Measurements from ENCODE around the gene EBF4.

The EBF4 gene

DNA sequence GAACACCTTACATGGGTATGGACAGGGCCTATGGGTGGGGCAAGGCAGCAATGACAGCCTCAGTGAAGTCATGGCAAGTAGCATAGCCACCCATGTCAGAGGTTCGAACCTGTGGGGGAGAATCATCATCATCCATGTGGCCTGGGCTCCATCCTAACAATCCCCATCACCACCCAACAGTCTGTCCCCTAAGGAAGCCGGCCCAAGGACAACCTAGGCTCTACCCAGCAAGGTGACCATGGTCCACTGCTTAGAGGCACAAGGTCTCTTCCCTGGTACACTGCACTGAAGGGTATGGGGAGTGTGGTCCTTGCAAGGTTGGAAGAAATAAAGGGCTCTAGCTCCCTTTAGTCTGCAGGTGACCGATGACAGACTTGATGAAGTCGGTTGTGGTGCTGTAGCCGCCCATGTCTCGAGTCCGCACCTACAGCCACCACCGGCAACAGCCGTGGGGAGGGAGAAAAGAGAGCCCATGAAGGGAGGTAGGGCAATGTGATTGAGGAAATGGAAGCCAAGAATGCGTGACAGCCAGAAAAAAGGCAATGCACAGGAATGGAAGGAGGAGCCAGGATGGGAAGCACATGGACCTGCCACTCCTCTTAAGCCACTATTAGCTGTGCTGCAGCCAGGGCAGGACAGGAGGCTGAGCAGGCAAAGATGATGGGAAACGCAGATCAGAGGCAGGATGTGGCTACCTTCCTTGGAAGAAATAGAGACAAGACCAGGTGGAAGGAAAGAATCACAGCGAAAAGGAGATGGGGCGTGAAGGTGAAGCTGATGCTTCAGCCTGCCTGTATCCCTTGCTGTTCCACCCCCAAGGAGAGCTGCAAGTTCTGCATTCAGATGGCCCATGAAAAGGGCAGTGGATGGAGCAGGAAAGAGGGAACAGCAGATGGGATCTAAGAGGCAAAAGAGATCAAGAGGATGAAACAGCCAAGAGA lies 33.9 kb upstream of the EBF4 start:
- H3K4me3 ChIP-seq (ENCODE audit: low read depth, low read length), result no peak overlapping the region
- TF ChIP-seq, protein P1, sequence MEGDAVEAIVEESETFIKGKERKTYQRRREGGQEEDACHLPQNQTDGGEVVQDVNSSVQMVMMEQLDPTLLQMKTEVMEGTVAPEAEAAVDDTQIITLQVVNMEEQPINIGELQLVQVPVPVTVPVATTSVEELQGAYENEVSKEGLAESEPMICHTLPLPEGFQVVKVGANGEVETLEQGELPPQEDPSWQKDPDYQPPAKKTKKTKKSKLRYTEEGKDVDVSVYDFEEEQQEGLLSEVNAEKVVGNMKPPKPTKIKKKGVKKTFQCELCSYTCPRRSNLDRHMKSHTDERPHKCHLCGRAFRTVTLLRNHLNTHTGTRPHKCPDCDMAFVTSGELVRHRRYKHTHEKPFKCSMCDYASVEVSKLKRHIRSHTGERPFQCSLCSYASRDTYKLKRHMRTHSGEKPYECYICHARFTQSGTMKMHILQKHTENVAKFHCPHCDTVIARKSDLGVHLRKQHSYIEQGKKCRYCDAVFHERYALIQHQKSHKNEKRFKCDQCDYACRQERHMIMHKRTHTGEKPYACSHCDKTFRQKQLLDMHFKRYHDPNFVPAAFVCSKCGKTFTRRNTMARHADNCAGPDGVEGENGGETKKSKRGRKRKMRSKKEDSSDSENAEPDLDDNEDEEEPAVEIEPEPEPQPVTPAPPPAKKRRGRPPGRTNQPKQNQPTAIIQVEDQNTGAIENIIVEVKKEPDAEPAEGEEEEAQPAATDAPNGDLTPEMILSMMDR (IDR thresholded peaks at IDR 0.05; ENCODE audit: insufficient read depth, low read depth, low read length, missing control alignments), result no peak
- DNase-seq (ENCODE audit: low read depth), result peak; percentile 51

DNA sequence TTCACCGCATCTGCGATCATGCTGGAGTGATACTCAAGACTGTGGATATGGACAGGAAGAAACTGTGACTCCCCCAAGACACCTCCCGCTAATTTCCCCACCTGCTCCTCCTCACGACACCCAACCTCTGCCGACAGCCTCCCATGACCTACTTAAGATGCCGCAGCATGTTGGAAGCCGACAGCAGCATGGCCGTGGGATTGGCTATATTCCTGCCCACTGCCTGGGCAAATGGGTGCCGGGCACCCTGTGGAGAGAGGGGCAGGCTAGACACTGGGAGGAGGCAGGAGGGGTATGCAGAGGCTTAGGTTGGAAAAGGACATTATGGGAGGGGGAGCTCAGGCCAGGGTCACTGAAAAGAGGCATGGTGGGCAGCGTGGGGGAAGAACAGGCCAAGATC lies 33.0 kb upstream of the EBF4 start:
- TF ChIP-seq, protein P1 (IDR thresholded peaks at IDR 0.05; ENCODE audit: insufficient read depth, low read depth, low read length, missing control alignments), result no peak
- DNase-seq (ENCODE audit: low read depth), result no peak
- H3K4me3 ChIP-seq (ENCODE audit: low read depth, low read length), result no peak overlapping the region

DNA sequence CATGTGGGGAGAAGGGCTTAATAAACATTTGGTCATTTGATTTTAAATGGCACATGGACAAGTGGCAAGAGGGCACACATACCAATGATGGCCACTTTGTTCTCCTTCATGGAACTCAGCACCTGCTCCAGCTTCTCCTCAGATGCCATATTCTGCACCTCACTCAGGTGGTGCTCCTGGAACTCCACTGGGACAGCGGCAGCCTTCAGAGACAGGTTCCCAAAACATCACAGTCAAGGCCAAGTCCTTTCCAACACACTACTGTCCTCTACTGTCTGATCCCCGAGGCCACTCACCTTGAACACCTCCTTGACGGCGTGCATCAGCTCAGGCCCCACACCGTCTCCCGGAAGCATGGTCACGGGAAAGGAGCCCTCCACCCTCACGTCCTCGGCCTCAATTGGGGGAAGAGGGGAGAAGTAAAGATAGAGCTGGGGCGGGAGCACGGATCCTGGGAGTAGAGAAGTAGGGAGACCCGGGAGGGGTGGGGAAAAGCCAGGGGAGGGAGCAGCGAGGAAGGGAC lies 29.2 kb upstream of the EBF4 start:
- H3K4me3 ChIP-seq (ENCODE audit: low read depth, low read length), result peak overlapping the region; percentile 81
- TF ChIP-seq, protein P1 (IDR thresholded peaks at IDR 0.05; ENCODE audit: insufficient read depth, low read depth, low read length, missing control alignments), result no peak
- no peak for DNase-seq (ENCODE audit: low read depth)

DNA sequence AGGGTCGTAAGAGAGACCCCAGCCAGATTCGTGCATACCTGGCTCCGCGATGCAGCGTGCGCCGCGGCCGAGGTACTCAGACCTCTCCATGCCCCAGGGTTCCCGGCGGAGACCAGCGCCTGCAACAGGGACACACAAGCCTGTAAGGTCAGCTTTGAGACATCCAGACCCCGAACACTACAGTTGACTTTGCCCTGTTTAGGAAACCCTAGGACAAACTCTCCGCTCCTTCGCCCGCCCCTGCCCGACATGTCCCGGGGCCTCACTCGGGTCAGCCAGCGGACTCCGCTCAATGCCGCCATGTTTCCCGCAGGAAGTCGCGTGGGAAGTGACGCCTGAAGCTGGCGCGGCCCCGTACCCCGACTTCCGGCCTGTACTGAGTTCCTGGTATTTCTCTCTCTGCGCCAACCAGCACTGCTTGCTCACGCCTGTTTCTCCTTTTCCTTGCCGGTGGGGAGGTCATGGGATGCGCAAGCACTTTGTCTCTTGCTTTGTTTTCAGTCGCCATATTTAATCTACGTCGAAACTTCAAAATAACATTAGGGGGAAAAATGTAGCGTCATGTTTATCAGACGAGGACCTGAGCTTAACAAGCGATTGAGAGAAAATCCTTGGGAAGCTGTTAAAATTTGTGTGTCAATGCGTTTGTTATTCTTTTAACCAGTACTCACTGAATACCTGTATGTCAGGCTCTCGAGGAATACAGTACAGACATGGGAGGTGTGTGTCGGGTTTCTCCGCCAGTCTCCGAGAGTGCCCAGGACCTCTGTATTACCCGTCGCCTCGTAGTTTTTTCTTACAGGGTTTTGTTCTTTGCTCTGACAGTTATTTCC lies 28.5 kb upstream of the EBF4 start, which contains the start of gene IDH3B:
Gene IDH3B (minus strand): TSS at position 330 of the 833 bp plus-strand sequence. CDS start 28 bp downstream, at position 302.
- TF ChIP-seq, protein P1 (IDR thresholded peaks at IDR 0.05; ENCODE audit: insufficient read depth, low read depth, low read length, missing control alignments), result no peak
- DNase-seq (ENCODE audit: low read depth), result peak; percentile 93
- H3K4me3 ChIP-seq (ENCODE audit: low read depth, low read length), result peak within 1 kb of the TSS; percentile 81

DNA sequence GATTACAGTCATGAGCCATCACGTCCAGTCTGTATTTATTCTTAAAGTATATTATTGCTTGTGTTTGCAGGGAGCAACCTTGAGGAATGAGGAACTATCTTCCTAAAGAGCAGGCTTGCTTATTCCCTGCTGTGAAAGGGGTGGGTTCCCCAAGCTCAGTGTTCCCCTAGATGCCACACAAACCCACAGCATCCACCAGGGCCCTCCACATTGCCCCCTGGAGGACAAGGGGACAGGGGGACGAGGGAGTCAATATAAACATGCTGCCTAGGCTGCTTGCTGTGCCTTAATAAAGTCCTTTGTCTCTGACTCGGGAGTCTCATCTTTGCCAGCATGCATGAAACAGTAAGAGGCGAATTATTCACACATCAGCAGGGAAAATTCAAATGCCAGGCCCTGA lies 20.6 kb upstream of the EBF4 start:
- no peak for DNase-seq (ENCODE audit: low read depth)
- TF ChIP-seq, protein P1 (IDR thresholded peaks at IDR 0.05; ENCODE audit: insufficient read depth, low read depth, low read length, missing control alignments), result peak; percentile 13
- no peak overlapping the region for H3K4me3 ChIP-seq (ENCODE audit: low read depth, low read length)

DNA sequence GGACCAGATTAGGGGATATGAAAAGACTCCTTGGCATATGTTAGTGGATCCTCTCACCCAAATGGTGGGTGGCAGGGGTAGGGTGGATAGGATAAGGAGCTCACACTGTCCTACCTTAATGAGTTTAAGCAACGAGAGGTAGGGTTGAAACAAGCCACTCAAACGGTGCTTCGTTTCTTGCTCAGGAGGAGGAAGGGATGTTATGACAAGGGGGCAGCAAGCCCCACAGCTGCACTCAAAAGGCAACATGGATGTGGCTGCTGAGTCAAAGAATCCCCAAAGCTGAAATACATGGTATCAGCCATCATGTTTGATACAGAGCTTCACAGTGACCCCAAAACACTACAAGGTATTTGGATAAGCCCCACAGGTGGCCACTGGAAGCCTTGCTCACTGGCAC lies 20.1 kb upstream of the EBF4 start:
- DNase-seq (ENCODE audit: low read depth), result no peak
- no peak overlapping the region for H3K4me3 ChIP-seq (ENCODE audit: low read depth, low read length)
- TF ChIP-seq, protein P1 (IDR thresholded peaks at IDR 0.05; ENCODE audit: insufficient read depth, low read depth, low read length, missing control alignments), result no peak

Measured in GM12865 (cell line).